Measurements from ENCODE around the gene GHITM.

GHITM gene

GRCh38 chr10:84190621-84191020 is 51.3 kb downstream of the GHITM start:
- DNase-seq (ENCODE audit: low read depth), result no peak
- TF ChIP-seq CTCF (IDR thresholded peaks at IDR 0.05; ENCODE audit: control insufficient read depth, insufficient read depth, low read depth, low read length, missing control alignments), result no peak
- H3K4me3 ChIP-seq (ENCODE audit: control insufficient read depth, low read depth, low read length), result no peak overlapping the region

- TF ChIP-seq CTCF (IDR thresholded peaks at IDR 0.05; ENCODE audit: control insufficient read depth, insufficient read depth, low read depth, low read length, missing control alignments), result no peak
- H3K4me3 ChIP-seq (ENCODE audit: control insufficient read depth, low read depth, low read length), result no peak overlapping the region
- no peak for DNase-seq (ENCODE audit: low read depth)
Observed at GRCh38 chr10:84191106-84191505, 51.8 kb downstream of the GHITM start.

- no peak for DNase-seq (ENCODE audit: low read depth)
- no peak overlapping the region for H3K4me3 ChIP-seq (ENCODE audit: control insufficient read depth, low read depth, low read length)
- TF ChIP-seq CTCF (IDR thresholded peaks at IDR 0.05; ENCODE audit: control insufficient read depth, insufficient read depth, low read depth, low read length, missing control alignments), result no peak
Observed at GRCh38 chr10:84193327-84193726, 54.0 kb downstream of the GHITM start.

GRCh38 chr10:84193846-84194423 is 54.6 kb downstream of the GHITM start:
- peak overlapping the region; percentile 18 for H3K4me3 ChIP-seq (ENCODE audit: control insufficient read depth, low read depth, low read length)
- no peak for TF ChIP-seq CTCF (IDR thresholded peaks at IDR 0.05; ENCODE audit: control insufficient read depth, insufficient read depth, low read depth, low read length, missing control alignments)
- no peak for DNase-seq (ENCODE audit: low read depth)

- peak within 1 kb of the TSS; percentile 18 for H3K4me3 ChIP-seq (ENCODE audit: control insufficient read depth, low read depth, low read length)
- DNase-seq (ENCODE audit: low read depth), result no peak
- no peak for TF ChIP-seq CTCF (IDR thresholded peaks at IDR 0.05; ENCODE audit: control insufficient read depth, insufficient read depth, low read depth, low read length, missing control alignments)
Observed at GRCh38 chr10:84194424-84195043, 55.2 kb downstream of the GHITM start, which contains the start of gene CDHR1. Gene CDHR1, plus strand, starts transcription at chr10:84194537. Its CDS starts 224 bp downstream, at chr10:84194761.

GRCh38 chr10:84195044-84195830 is 55.9 kb downstream of the GHITM start:
- no peak overlapping the region for H3K4me3 ChIP-seq (ENCODE audit: control insufficient read depth, low read depth, low read length)
- DNase-seq (ENCODE audit: low read depth), result no peak

More at GRCh38 chr10:84195044-84195830, 55.9 kb downstream of the GHITM start:
- no peak for TF ChIP-seq CTCF (IDR thresholded peaks at IDR 0.05; ENCODE audit: control insufficient read depth, insufficient read depth, low read depth, low read length, missing control alignments)
